K562 (cell line): ENCODE measurements around the gene CUX1. TPM values are rescaled to one million over a fixed set of nuclear protein-coding genes. Genes with fewer than 3 reads are reported as not detected.

Source experiments
- CREM ChIP-seq: IDR thresholded peaks from 2 replicates; pipeline ENCODE4 v1.6.1; 2014; ENCODE audit warnings: antibody characterized with exemption, low read depth
- DLX4 ChIP-seq: fragments of 250-450 bp; sonication (Bioruptor Pico); IDR thresholded peaks from 2 replicates; pipeline ENCODE4 v1.6.1; 2021; ENCODE audit warnings: mild to moderate bottlenecking
- EGR1 ChIP-seq: fragments of 450-650 bp; conservative IDR thresholded peaks from 2 replicates; pipeline ENCODE4 v1.6.1; 2017; ENCODE audit warnings: mild to moderate bottlenecking
- ESRRA ChIP-seq: fragments of 450-650 bp; IDR thresholded peaks from 2 replicates; pipeline ENCODE4 v1.6.1; 2014; ENCODE audit warnings: low read depth, mild to moderate bottlenecking, moderate library complexity, borderline replicate concordance
- ETS2 ChIP-seq: IDR thresholded peaks from 2 replicates; pipeline ENCODE4 v1.6.1; 2016; ENCODE audit warnings: borderline replicate concordance, missing genetic modification characterization, mild to moderate bottlenecking, moderate library complexity, missing compliant biosample characterization; ENCODE audit not compliant: poor library complexity, severe bottlenecking
- MGA ChIP-seq: fragments of 450-650 bp; IDR thresholded peaks from 2 replicates; pipeline ENCODE4 v1.6.1; 2016; ENCODE audit warnings: mild to moderate bottlenecking, moderate library complexity
- NR2C1 ChIP-seq, 2 experiments: fragments of 450-650 bp; IDR thresholded peaks; 2 replicates each; pipeline ENCODE4 v1.6.1; 2017; ENCODE audit warnings: mild to moderate bottlenecking in 2 of 2, antibody characterized with exemption in 1 of 2, inconsistent platforms in 1 of 2, missing compliant biosample characterization in 1 of 2, missing genetic modification characterization in 1 of 2
- polyA plus RNA-seq, 8 experiments: library from polyadenylated mRNA; depleted of rRNA in 4 of 8; stranded (reverse) in 5 of 8; unstranded in 3 of 8; fragments of >200 nt; fragmentation: Nextera tagmentation in 2 of 8; fragmentation: Illumina TruSeq in 1 of 8; extraction: Ambion mirVana in 2 of 8; extraction: Trizol in 1 of 8; gene quantifications; 2 replicates each; pipeline versions ENCODE4 v1.2.1 to v1.2.3, GENCODE V29; 2011 to 2014; ENCODE audit warnings: inconsistent platforms in 1 of 8, missing spikeins in 1 of 8
- total RNA-seq, 7 experiments: library from RNA; depleted of rRNA in 6 of 7; stranded (reverse); fragments of >200 nt in 6 of 7; fragmentation: Illumina TruSeq in 2 of 7; extraction: Trizol in 2 of 7; gene quantifications; 2 replicates each; pipeline versions ENCODE4 v1.2.1 to v1.2.3, GENCODE V29; 2011 to 2021; ENCODE audit warnings: low replicate concordance in 1 of 7
- TF ChIP-seq, protein P1 (sequence below): sonication (generic); formaldehyde crosslinking; IDR thresholded peaks from 2 replicates; pipeline ENCODE4 v1.8.1; 2023; ENCODE audit warnings: mild to moderate bottlenecking, missing genetic modification reagents
- TF ChIP-seq, protein P2 (sequence below): fragments of 250-450 bp; sonication (Bioruptor Pico); IDR thresholded peaks from 2 replicates; pipeline ENCODE4 v1.5.0; 2021; ENCODE audit warnings: mild to moderate bottlenecking, borderline replicate concordance

The CUX1 gene
- total and polyA plus RNA-seq, 9 of the 15 experiments (the other 6 are each of a cell fraction or from before 2014, with no cell fraction given): 3.6 to 55.3 (median 25.2) TPM

DNA sequence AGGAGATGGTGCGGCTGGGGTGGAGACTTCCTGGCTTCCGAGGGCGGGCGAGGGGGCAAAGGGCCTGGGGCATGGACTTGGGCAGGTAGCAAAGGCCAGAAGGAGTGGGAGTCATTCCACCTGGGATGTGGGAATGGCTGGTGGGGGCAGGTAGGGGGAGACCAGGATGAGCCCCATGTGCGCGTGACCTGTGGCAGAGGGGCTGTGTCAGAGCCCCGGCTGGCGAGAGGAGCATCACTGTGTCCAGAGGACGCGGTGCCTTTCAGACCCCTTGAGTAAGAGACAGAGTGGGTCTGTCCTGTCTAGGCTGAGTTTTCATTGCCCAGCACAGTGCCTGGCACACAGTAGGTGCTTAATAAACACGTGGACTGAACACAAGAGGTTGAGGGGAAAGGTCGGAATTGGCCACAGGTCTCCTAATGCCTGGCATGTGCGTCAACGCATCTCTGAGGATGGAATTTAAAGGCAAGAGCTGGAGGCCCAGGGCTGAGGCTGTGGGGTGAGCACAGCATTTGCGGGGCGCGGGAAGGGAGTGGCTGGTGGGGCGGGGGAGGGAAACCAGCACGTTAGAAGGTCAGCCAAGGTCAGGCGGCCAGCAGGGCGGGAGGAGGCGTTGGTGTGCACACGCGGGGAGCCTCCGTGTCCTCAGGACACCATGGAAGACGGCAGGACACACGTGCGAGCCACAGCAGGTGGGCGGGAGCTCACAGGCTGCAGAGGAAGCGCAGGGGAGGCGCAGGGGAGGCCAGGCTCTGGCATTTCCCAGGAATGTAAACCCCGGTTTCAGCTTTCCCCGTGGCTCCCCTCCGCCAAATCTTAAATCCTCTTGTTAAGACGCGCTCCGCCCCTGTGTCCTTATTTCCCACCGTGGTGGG, 51.8 kb downstream of the CUX1 start (continued):
- TF ChIP-seq DLX4 (CRISPR knock-in tag) (no peak), ETS2 (tag) (no peak), EGR1 (peak; percentile 72), MGA (peak; percentile 58), CREM (0 out of 2 replicates have a peak, but pooled peaks have one; percentile 32), ESRRA (peak; percentile 97), NR2C1 (IDR thresholded peaks at IDR 0.05) (peak; percentile 45; the same call in 1 of the 2 replicates), NR2C1 (tag; IDR thresholded peaks at IDR 0.05) (peak; percentile 22; the same call in 1 of the 2 replicates)
- TF ChIP-seq, protein P1, sequence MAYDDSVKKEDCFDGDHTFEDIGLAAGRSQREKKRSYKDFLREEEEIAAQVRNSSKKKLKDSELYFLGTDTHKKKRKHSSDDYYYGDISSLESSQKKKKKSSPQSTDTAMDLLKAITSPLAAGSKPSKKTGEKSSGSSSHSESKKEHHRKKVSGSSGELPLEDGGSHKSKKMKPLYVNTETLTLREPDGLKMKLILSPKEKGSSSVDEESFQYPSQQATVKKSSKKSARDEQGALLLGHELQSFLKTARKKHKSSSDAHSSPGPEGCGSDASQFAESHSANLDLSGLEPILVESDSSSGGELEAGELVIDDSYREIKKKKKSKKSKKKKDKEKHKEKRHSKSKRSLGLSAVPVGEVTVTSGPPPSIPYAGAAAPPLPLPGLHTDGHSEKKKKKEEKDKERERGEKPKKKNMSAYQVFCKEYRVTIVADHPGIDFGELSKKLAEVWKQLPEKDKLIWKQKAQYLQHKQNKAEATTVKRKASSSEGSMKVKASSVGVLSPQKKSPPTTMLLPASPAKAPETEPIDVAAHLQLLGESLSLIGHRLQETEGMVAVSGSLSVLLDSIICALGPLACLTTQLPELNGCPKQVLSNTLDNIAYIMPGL: no peak
- TF ChIP-seq, protein P2, sequence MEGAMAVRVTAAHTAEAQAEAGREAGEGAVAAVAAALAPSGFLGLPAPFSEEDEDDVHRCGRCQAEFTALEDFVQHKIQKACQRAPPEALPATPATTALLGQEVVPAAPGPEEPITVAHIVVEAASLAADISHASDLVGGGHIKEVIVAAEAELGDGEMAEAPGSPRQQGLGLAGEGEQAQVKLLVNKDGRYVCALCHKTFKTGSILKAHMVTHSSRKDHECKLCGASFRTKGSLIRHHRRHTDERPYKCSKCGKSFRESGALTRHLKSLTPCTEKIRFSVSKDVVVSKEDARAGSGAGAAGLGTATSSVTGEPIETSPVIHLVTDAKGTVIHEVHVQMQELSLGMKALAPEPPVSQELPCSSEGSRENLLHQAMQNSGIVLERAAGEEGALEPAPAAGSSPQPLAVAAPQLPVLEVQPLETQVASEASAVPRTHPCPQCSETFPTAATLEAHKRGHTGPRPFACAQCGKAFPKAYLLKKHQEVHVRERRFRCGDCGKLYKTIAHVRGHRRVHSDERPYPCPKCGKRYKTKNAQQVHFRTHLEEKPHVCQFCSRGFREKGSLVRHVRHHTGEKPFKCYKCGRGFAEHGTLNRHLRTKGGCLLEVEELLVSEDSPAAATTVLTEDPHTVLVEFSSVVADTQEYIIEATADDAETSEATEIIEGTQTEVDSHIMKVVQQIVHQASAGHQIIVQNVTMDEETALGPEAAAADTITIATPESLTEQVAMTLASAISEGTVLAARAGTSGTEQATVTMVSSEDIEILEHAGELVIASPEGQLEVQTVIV (CRISPR knock-in tag): no peak
